ENCODE results near the gene DDHD1.

DDHD1 gene

GRCh38 chr14:53034036-53034435, 119.1 kb downstream of the DDHD1 start:
- no peak for DNase-seq (ENCODE audit: low spot score)

GRCh38 chr14:53032838-53033390, 120.2 kb downstream of the DDHD1 start:
- no peak for DNase-seq (ENCODE audit: low spot score)

GRCh38 chr14:53032161-53032803, 120.8 kb downstream of the DDHD1 start:
- DNase-seq (ENCODE audit: low spot score): peak; percentile 34

GRCh38 chr14:53027562-53027961, 125.6 kb downstream of the DDHD1 start:
- no peak for DNase-seq (ENCODE audit: low spot score)

GRCh38 chr14:53027041-53027440, 126.1 kb downstream of the DDHD1 start:
- DNase-seq (ENCODE audit: low spot score): no peak

GRCh38 chr14:53023325-53023724, 129.8 kb downstream of the DDHD1 start:
- no peak for DNase-seq (ENCODE audit: low spot score)

GRCh38 chr14:53022593-53022992, 130.5 kb downstream of the DDHD1 start:
- DNase-seq (ENCODE audit: low spot score): no peak

GRCh38 chr14:53020193-53020932, 132.8 kb downstream of the DDHD1 start:
- DNase-seq (ENCODE audit: low spot score): no peak

GRCh38 chr14:53019406-53019805, 133.7 kb downstream of the DDHD1 start:
- no peak for DNase-seq (ENCODE audit: low spot score)

GRCh38 chr14:53017837-53018236, 135.3 kb downstream of the DDHD1 start:
- no peak for DNase-seq (ENCODE audit: low spot score)

- no peak for DNase-seq (ENCODE audit: low spot score)
These were observed 136.2 kb downstream of the DDHD1 start for GRCh38 chr14:53016919-53017318.

GRCh38 chr14:53016491-53016890, 136.6 kb downstream of the DDHD1 start:
- DNase-seq (ENCODE audit: low spot score): no peak

- DNase-seq (ENCODE audit: low spot score): peak; percentile 87
These were observed 142.1 kb downstream of the DDHD1 start for GRCh38 chr14:53011053-53011462.

GRCh38 chr14:53010193-53011040, 142.7 kb downstream of the DDHD1 start:
- DNase-seq (ENCODE audit: low spot score): peak; percentile 17

GRCh38 chr14:53006931-53007562, 146.1 kb downstream of the DDHD1 start:
- no peak for DNase-seq (ENCODE audit: low spot score)

GRCh38 chr14:53004976-53005375, 148.1 kb downstream of the DDHD1 start:
- no peak for DNase-seq (ENCODE audit: low spot score)

GRCh38 chr14:53003776-53004175, 149.3 kb downstream of the DDHD1 start:
- DNase-seq (ENCODE audit: low spot score): no peak

GRCh38 chr14:53002576-53002975, 150.5 kb downstream of the DDHD1 start:
- DNase-seq (ENCODE audit: low spot score): no peak

GRCh38 chr14:53001787-53002378, 151.2 kb downstream of the DDHD1 start:
- no peak for DNase-seq (ENCODE audit: low spot score)

GRCh38 chr14:52998376-52999015, 154.6 kb downstream of the DDHD1 start:
- DNase-seq (ENCODE audit: low spot score): peak; percentile 52

- no peak for DNase-seq (ENCODE audit: low spot score)
These were observed 156.6 kb downstream of the DDHD1 start for GRCh38 chr14:52996493-52996892.
